Large intestine (tissue), 3 donors: ENCODE data around the gene CAMTA1. TPM values are rescaled to one million over a fixed set of nuclear protein-coding genes. Genes with fewer than 3 reads are reported as not detected.

Experiments
- DNase-seq, 2 donors: peaks; one replicate each; pipeline versions ENCODE4 v3.0.0 to v3.0.0-alpha.2; 2013
- H3K27ac ChIP-seq: one replicate; pipeline ENCODE4 v1.5.1; 2013; ENCODE audit warnings: low read length
- H3K27me3 ChIP-seq: 2 replicates; pipeline ENCODE4 v1.6.1; 2013; ENCODE audit warnings: low read length; ENCODE audit not compliant: control insufficient read depth, insufficient read depth
- H3K36me3 ChIP-seq: 2 replicates; pipeline ENCODE4 v1.6.1; 2013; ENCODE audit warnings: low read length; ENCODE audit not compliant: control insufficient read depth, insufficient read depth
- H3K4me1 ChIP-seq: one replicate; pipeline ENCODE4 v1.6.1; 2013; ENCODE audit warnings: low read length; ENCODE audit not compliant: control insufficient read depth, insufficient read depth
- H3K4me3 ChIP-seq: one replicate; pipeline ENCODE4 v1.5.1; 2013; ENCODE audit warnings: low read length
- H3K9me3 ChIP-seq: one replicate; pipeline ENCODE4 v1.6.1; 2013; ENCODE audit warnings: mild to moderate bottlenecking, low read depth, low read length, moderate library complexity; ENCODE audit not compliant: control insufficient read depth
- WGBS: methylation state at CpG from one replicate; pipeline ENCODE4 v1.1.5; 2013; ENCODE audit warnings: low lambda C conversion rate; ENCODE audit not compliant: insufficient coverage; 5-methylcytosine and 5-hydroxymethylcytosine counted together
- polyA plus RNA-seq: library from polyadenylated mRNA; unstranded; fragments of 120-200 nt; gene quantifications from one replicate; pipeline ENCODE4 v1.2.1, GENCODE V29; 2013

CAMTA1 gene
- polyA plus RNA-seq, 1 donor, result 67.9 TPM

DNA sequence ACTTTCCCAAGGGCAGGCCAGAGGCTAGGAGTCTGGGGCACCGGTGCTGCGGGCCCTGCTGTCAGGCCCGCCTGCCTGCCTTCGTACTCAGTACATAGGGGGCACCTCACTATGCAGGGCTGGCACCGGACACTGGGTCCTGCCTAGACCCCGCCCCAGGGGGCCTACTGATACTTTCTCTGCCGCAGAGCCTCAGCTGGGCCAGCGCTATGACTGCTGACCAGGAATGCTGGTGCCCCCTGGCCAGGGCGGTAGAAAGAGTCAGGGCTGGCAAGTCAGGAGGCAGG lies 857.1 kb downstream of the CAMTA1 start:
- no peaks in the 10 kb centered on the region for H3K36me3 ChIP-seq
- H3K4me1 ChIP-seq, result peaks cover 10% of the 10 kb centered on the region
- no CpG with 5 or more reads among the region's 9 CpGs for WGBS
- no peak overlapping the region for H3K4me3 ChIP-seq
- no peak for DNase-seq
- no peak overlapping the region for H3K27ac ChIP-seq
- H3K9me3 ChIP-seq, result no peaks in the 10 kb centered on the region
- no peaks in the 10 kb centered on the region for H3K27me3 ChIP-seq

DNA sequence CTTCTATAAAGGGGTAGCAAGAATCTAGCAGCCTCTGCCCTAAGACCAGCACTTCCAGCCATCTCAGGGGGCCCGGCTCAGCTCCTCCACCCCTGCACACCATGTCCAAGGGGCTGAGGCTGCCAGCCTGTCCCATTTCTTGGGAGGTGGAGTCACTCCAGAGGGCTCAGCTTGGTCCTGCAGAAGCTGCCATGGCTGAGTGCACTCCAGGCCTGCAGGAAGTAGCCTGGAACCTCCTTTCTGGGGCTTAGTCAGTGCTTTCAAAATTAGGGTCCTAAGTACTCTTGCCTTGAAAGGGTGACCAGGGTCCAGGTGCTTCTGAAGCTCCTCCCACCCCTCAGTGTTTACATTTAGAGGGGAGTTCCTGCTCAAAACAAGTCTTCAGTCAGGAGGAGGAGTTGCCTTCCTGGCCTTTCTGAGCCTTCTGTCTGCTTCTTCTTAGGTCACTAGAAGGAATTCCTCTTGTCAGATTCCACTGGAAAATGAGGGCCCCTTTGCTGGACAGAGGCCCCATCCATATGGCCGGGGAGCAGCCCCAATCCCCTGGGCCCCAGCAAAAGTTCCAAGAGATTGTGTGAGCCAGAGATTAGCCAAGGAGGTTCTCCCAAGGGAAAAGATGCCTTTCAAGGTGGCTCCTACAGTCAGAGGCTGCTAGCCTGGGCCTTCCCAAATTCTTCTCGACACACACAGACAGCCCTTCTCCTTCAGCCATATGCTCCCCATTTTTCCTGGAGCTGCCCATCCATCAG lies 857.7 kb downstream of the CAMTA1 start:
- H3K9me3 ChIP-seq, result no peaks in the 10 kb centered on the region
- no CpG with 5 or more reads among the region's 3 CpGs for WGBS
- H3K4me1 ChIP-seq, result peaks cover 10% of the 10 kb centered on the region
- peak in 1 of 2 donors; percentile 32 for DNase-seq
- H3K4me3 ChIP-seq, result no peak overlapping the region
- no peak overlapping the region for H3K27ac ChIP-seq
- no peaks in the 10 kb centered on the region for H3K27me3 ChIP-seq
- H3K36me3 ChIP-seq, result no peaks in the 10 kb centered on the region

DNA sequence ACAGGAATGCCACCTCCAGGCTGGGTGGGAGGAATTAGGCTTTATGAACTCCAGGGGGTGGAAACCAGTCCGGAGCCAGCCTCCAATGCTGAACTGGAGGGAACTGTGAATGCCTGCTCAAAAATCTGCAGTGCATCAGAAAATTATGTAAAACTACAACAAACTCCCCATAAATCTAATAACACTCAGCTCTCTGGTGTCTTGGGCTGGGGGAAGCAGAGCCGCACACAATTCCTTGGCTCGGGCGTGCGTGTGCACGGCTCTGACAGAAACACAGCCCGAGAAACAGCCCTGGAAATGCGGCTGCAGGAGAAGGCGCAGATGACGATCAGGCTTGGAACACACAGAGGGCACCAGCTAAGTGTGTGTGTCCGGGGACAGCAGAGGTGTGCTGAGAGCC lies 858.3 kb downstream of the CAMTA1 start:
- no peak overlapping the region for H3K4me3 ChIP-seq
- no peaks in the 10 kb centered on the region for H3K27me3 ChIP-seq
- no peak for DNase-seq
- peaks cover 10% of the 10 kb centered on the region for H3K4me1 ChIP-seq
- no peaks in the 10 kb centered on the region for H3K36me3 ChIP-seq
- no peak overlapping the region for H3K27ac ChIP-seq
- no CpG with 5 or more reads among the region's 11 CpGs for WGBS
- H3K9me3 ChIP-seq, result no peaks in the 10 kb centered on the region

DNA sequence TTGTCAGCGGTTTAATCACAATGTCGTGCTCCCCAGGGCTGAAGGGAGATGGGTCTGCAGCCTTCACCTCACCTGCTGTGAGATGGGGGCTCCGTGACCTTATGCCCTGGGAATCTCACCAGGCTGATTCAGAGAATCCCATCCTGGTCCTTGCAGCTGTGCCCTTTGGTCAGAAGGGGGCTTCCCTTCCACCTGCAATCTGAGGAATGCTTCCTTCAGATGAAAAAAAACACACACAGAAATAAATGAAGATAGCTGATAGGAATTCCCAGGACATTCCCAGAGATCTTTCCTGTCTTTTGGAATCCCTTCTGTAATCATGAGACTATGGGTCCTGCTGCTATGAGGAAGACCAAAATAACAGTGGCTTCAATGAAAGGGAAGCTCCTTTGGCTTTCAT lies 858.8 kb downstream of the CAMTA1 start:
- Histone ChIP-seq H3K27ac (no peak overlapping the region), H3K4me3 (no peak overlapping the region), H3K4me1 (peaks cover 10% of the 10 kb centered on the region), H3K9me3 (no peaks in the 10 kb centered on the region), H3K27me3 (no peaks in the 10 kb centered on the region), H3K36me3 (no peaks in the 10 kb centered on the region)
- no CpG with 5 or more reads among the region's 3 CpGs for WGBS
- no peak for DNase-seq

DNA sequence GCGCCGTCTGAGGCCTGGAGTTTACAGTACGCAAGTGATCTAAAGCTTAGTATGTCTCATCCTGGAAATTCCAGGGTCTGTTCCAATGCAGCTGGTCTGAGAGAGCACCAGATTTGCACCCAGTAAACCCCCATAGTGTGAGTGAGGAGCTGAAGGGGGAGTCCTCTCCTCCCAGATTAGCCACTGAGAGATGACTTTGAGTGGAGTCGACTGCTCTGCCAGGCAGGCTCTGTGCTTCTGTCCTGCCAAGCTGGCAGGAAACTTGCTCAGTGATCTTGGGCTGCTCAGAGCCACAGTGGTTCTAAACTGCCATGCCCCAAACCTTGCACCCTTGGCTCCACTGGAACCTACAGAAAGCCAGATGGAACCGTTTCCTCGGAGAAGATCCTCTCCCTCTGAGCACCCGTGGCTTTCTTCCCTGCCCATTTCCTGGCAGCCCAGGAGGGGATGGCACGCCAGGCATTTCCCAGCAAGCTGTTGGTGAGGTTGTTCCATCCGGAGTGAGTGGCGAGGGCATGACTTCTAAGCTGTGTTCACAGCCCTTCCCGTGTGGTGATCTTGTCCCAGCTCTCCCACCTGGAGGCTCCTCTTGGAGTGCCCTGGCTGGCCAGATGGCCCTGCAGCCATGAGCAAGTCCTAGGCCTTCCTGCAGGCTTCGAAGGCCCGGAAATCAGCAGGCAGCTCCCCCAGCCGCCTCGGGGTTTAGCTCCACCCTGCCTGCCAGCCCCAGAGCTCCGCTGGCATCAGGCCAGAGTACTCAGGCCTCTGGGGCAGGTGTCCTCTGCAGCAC lies 859.9 kb downstream of the CAMTA1 start:
- Histone ChIP-seq H3K36me3 (no peaks in the 10 kb centered on the region), H3K27ac (no peak overlapping the region), H3K4me1 (peaks cover 10% of the 10 kb centered on the region), H3K9me3 (no peaks in the 10 kb centered on the region), H3K4me3 (no peak overlapping the region), H3K27me3 (no peaks in the 10 kb centered on the region)
- WGBS, result no CpG with 5 or more reads among the region's 16 CpGs
- no peak for DNase-seq

DNA sequence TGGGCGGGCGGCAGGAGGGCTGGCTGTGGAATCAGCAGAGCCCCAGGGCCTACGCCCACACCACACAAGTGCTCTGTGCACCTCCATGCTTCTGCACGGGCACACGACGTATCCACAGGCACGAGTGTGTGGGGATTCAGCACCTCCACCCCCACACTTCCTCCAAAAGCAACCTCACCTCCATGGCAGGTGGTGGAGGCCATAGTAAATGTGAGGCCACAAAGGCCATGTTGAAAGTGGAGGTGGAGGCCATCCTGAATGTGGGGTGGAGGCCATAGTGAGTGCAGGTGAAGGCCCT lies 860.4 kb downstream of the CAMTA1 start:
- Histone ChIP-seq H3K36me3 (no peaks in the 10 kb centered on the region), H3K9me3 (no peaks in the 10 kb centered on the region), H3K4me1 (peaks cover 10% of the 10 kb centered on the region), H3K4me3 (no peak overlapping the region), H3K27ac (no peak overlapping the region), H3K27me3 (no peaks in the 10 kb centered on the region)
- no peak for DNase-seq
- WGBS, result no CpG with 5 or more reads among the region's 7 CpGs

DNA sequence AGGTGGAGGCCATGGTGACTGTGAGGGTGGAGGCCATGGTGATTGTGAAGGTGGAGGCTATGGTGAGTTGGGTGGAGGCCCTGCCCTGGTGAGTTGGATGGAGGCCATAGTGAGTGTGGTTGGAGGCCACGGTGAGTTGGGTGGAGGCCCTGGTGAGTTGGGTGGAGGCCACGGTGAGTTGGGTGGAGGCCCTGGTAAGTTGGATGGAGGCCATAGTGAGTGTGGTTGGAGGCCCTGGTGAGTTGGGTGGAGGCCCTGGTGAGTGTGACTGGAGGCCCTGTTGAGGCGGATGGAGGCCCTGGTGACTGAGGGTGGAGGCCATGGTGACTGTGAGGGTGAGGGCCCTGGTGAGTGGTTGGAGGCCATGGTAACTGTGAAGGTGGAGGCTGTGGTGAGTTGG lies 860.9 kb downstream of the CAMTA1 start:
- H3K4me1 ChIP-seq, result peaks cover 10% of the 10 kb centered on the region
- H3K9me3 ChIP-seq, result no peaks in the 10 kb centered on the region
- peaks cover 2% of the 10 kb centered on the region for H3K27me3 ChIP-seq
- no peak for DNase-seq
- no peaks in the 10 kb centered on the region for H3K36me3 ChIP-seq
- no peak overlapping the region for H3K27ac ChIP-seq
- WGBS, result no CpG with 5 or more reads among the region's 3 CpGs
- H3K4me3 ChIP-seq, result no peak overlapping the region

DNA sequence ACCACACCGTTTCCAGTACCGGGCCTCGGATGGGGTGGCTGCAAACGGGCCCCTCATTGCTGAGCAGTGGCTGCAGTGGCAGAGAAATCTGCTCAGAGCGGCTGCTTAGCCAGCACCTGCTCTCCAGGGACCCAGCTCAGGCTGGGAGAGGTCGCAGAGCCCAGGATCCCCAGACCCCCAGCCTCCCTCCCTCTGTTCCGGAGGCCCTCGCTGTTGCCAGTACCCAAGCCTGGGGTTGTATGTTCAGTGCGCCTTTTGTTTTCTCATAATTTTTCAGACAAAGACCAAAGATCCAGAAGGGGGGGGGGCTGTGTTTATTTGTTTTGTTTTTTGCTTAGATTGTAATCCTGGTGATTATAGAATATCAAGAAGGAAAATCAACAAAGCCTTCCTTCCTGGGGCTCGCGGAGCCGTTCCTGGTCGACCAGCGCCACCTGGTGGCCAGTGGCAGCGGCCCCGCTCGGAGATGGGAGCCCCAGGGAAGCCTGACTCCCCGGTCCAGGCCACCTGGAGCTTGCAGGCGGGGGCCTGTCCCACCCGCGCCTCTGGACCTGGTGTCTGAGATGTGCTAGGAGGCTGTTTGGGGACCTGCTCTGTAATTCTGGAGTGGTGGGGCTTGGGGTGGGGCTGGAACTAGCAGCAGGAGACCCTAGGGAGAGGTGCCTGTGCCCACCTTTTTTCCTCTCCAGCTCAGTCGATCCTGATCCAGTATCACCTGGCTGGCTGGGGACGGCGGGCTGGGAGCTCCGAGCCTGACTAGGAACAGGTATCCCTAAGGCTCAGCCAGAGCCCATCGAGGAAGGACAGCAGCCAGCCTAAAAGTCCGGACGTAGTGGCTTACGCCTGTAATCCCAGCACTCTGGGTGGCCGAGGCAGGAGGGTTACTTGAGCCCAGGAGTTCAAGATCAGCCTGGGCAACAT lies 862.0 kb downstream of the CAMTA1 start:
- Histone ChIP-seq H3K36me3 (no peaks in the 10 kb centered on the region), H3K9me3 (no peaks in the 10 kb centered on the region), H3K4me3 (no peak overlapping the region), H3K27ac (no peak overlapping the region), H3K27me3 (peaks cover 4% of the 10 kb centered on the region), H3K4me1 (peaks cover 10% of the 10 kb centered on the region)
- no CpG with 5 or more reads among the region's 30 CpGs for WGBS
- peak in 1 of 2 donors; percentile 27 for DNase-seq

DNA sequence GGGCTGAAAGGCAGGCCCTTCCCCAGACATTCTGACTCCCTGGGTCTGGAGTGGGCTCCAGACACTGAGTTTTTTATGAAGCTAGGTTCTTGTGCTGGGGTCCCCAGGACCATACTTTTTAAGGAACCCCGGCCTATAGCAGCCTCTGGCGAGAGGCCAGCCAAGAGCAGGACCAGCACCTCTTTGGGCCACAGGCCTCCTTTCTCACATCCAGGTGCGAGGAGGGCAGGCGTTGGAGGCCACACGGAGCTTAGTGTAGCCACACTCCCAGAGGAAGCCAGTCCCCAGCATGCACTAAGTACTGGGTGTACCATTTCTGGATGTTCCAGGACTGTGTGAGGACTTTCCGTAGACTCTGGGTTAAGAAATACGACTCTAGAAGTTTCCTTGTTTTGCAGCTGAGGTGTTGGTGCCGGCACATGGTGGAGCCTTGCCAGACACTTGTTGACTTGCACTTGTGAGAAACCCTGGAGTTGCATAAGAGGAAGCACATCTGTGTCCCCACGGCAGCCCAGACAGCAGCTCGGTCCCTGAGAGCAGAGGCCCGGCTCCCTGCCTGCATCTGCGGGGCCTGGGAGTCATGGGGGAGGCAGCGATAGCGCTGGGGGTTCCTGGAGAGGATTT lies 863.6 kb downstream of the CAMTA1 start:
- Histone ChIP-seq H3K4me3 (no peak overlapping the region), H3K4me1 (no peaks in the 10 kb centered on the region)
- DNase-seq, result no peak

DNA sequence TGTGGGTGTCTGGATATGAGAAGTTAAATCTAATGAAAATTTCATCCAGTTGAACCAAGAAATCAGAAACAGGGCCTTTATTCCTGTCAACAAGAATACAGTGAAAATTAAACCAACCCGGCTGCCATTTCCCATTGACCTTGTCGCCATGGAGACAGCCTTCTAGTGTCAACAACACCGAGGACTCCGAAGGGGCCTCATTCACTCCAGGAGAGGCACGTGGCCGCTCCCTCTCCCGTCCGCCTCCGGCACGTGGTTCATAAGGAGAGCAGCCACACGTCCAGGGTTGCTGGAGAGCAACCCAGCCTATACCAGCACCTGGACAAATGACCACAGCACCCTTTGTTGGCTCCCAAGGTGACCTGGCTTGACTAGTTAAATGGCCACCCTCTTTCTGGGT lies 865.5 kb downstream of the CAMTA1 start:
- DNase-seq, result peak in 1 of 2 donors; percentile 66
- Histone ChIP-seq H3K27me3 (peaks cover 4% of the 10 kb centered on the region), H3K27ac (no peak overlapping the region), H3K4me3 (no peak overlapping the region), H3K36me3 (no peaks in the 10 kb centered on the region), H3K4me1 (no peaks in the 10 kb centered on the region), H3K9me3 (peaks cover 4% of the 10 kb centered on the region)
- WGBS, result no CpG with 5 or more reads among the region's 11 CpGs

More for the DNA sequence above, 863.6 kb downstream of the CAMTA1 start:
- no peak overlapping the region for H3K27ac ChIP-seq
- no peaks in the 10 kb centered on the region for H3K9me3 ChIP-seq
- no CpG with 5 or more reads among the region's 14 CpGs for WGBS
- H3K27me3 ChIP-seq, result peaks cover 4% of the 10 kb centered on the region
- H3K36me3 ChIP-seq, result no peaks in the 10 kb centered on the region
